Endothelial cell of umbilical vein (primary cell): ENCODE results near the gene MLPH.

ENCODE experiments used
- EZH2 ChIP-seq: IDR thresholded peaks from 2 replicates; pipeline ENCODE4 v1.6.1; 2012; ENCODE audit warnings: borderline replicate concordance, low read depth, mild to moderate bottlenecking, moderate library complexity, low read length, inconsistent platforms; ENCODE audit not compliant: severe bottlenecking
- MYC ChIP-seq: IDR thresholded peaks from one replicate; pipeline ENCODE4 v1.6.1; 2011; ENCODE audit warnings: mild to moderate bottlenecking, low read depth, low read length
- POLR2A ChIP-seq: IDR thresholded peaks from 2 replicates; pipeline ENCODE4 v1.6.1; 2012; ENCODE audit warnings: low read depth, mild to moderate bottlenecking, control low read depth, low read length
- POLR2AphosphoS5 ChIP-seq: IDR thresholded peaks from 2 replicates; pipeline ENCODE4 v1.6.1; 2012; ENCODE audit warnings: low read depth, mild to moderate bottlenecking, control low read depth, low read length, moderate library complexity; ENCODE audit not compliant: insufficient read depth
- TF ChIP-seq, protein P1 (sequence below), 2 donors: IDR thresholded peaks; 1 replicate in 1 of 2; 2 replicates in 1 of 2; pipeline ENCODE4 v1.5.1; 2011; ENCODE audit warnings: low read length in 2 of 2, mild to moderate bottlenecking in 2 of 2, moderate library complexity in 2 of 2, control low read depth in 1 of 2, inconsistent platforms in 1 of 2, low read depth in 1 of 2; ENCODE audit not compliant: insufficient read depth in 1 of 2; ENCODE audit errors: extremely low read depth in 1 of 2
- TF ChIP-seq, protein P2 (sequence below): IDR thresholded peaks from 2 replicates; pipeline ENCODE4 v1.6.1; 2011; ENCODE audit not compliant: insufficient read depth, insufficient read length

DNA sequence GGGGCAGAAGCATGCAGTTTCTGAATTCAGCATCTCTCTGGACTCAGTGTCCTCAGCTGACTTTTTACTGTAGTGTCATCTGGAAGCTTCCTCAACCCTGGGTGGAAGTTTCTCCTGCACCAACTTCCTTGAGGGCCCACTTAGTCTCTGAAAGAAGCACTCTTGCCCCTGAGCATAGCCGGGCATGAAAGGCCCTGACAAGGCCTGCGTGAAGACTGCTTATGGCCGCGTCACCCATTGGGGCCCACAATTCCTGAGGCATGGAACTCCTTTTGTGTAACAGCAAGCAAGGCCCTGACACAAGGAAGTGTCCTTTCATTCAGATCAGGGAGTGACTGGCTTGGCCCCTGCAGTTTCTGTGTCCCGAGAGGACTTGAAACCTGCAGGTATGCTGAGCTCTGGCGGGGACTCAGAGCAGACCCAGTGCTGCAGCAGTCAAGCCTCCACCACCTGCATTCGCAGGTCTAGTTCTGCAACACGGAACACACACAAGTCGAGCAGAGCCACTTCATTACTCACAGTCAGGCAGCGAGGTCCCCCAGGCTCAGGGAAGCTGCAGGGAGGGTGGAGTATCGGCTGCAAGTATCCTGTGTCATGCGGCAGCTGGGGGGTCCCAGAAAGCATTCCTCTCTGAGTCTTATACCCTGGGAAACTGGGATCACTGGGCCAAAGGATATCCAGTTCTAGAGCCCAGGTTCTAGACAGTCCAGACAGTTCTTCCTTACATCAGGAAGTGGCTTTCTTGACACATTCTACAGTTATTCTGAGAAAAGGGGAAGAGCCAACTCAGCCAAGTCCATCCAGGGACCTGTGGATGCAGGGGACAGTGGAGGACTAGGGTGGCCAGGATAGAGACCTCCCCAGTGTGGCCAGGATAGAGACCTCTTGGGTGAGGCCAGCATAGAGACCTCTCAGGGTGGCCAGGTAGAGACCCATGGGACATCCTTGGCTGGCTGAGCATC is 43.7 kb downstream of the MLPH start:
- TF ChIP-seq POLR2A (no peak), EZH2 (no peak), POLR2AphosphoS5 (no peak), MYC (no peak)
- TF ChIP-seq, protein P1, sequence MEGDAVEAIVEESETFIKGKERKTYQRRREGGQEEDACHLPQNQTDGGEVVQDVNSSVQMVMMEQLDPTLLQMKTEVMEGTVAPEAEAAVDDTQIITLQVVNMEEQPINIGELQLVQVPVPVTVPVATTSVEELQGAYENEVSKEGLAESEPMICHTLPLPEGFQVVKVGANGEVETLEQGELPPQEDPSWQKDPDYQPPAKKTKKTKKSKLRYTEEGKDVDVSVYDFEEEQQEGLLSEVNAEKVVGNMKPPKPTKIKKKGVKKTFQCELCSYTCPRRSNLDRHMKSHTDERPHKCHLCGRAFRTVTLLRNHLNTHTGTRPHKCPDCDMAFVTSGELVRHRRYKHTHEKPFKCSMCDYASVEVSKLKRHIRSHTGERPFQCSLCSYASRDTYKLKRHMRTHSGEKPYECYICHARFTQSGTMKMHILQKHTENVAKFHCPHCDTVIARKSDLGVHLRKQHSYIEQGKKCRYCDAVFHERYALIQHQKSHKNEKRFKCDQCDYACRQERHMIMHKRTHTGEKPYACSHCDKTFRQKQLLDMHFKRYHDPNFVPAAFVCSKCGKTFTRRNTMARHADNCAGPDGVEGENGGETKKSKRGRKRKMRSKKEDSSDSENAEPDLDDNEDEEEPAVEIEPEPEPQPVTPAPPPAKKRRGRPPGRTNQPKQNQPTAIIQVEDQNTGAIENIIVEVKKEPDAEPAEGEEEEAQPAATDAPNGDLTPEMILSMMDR (IDR thresholded peaks at IDR 0.05; ENCODE audit: extremely low read depth in 1 of 2, insufficient read depth in 1 of 2, low read depth in 1 of 2, low read length in 2 of 2), result no peak
- TF ChIP-seq, protein P2, sequence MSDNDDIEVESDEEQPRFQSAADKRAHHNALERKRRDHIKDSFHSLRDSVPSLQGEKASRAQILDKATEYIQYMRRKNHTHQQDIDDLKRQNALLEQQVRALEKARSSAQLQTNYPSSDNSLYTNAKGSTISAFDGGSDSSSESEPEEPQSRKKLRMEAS, result no peak
